ENCODE measurements around the gene RGS9.

DNA sequence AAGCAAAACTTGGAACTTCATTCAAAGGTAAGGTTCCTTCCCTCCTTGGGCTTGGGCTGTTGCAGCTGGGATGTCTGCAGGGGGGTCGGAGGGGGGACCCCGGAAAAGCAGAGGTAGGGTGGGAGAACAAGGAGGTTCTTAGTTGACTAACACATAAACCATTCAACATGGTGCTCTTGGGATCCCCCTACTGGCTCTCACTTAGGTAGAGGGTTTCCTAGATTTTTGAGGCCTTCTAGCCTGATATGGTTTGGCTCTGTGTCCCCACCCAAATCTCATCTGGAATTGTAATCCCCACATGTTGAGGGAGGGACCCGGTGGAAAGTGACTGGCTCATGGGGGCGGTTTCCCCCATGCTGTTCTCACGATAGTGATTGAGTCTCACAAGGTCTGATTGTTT lies 93.9 kb downstream of the RGS9 start:
- TF ChIP-seq, protein P1, sequence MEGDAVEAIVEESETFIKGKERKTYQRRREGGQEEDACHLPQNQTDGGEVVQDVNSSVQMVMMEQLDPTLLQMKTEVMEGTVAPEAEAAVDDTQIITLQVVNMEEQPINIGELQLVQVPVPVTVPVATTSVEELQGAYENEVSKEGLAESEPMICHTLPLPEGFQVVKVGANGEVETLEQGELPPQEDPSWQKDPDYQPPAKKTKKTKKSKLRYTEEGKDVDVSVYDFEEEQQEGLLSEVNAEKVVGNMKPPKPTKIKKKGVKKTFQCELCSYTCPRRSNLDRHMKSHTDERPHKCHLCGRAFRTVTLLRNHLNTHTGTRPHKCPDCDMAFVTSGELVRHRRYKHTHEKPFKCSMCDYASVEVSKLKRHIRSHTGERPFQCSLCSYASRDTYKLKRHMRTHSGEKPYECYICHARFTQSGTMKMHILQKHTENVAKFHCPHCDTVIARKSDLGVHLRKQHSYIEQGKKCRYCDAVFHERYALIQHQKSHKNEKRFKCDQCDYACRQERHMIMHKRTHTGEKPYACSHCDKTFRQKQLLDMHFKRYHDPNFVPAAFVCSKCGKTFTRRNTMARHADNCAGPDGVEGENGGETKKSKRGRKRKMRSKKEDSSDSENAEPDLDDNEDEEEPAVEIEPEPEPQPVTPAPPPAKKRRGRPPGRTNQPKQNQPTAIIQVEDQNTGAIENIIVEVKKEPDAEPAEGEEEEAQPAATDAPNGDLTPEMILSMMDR (IDR thresholded peaks at IDR 0.05 in 8 of 11, conservative IDR thresholded peaks at IDR 0.05 in 3 of 11) = no peak
- TF ChIP-seq POLR2A (IDR thresholded peaks at IDR 0.05) = no peak

Data from spleen (tissue), 7 donors.